Measurements from ENCODE around the gene CABS1. TPM values are rescaled to one million over a fixed set of nuclear protein-coding genes. Genes with fewer than 3 reads are reported as not detected.

CABS1 gene
- total and polyA plus RNA-seq, 2 of the 8 experiments (the other 6 are each of a cell fraction or from before 2014, with no cell fraction given), result 0.03 TPM; not detected in 1

DNA sequence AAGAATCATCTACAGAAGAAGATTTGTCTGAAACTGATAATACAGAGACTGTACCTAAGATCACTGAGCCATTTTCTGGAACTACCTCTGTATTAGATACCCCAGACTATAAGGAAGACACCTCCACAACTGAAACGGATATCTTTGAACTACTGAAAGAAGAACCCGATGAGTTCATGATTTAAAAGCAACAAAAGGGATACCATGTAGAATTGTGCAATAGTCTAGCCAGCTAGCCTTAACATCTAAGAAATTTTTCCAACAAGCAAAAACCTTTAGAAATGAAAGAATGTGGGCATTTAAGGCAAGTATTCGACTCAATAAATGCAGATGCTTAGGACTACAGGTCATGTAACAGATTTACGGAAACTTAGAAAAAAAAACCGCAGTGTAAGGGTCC, 1.3 kb downstream of the CABS1 start:
- Histone ChIP-seq H3K14ac (ENCODE audit: insufficient read length) (no peak overlapping the region), H3K56ac (replicated peaks; ENCODE audit: insufficient read length, low read depth, low read length) (no peak overlapping the region), H3K4me3 (ENCODE audit: extremely low read depth in 1 of 4, insufficient read depth in 2 of 4, low read depth in 3 of 4, low read length in 4 of 4) (no peak overlapping the region), H3K23ac (ENCODE audit: insufficient read length) (no peak overlapping the region), H3K4me1 (replicated peaks in 1 of 4; ENCODE audit: control insufficient read depth in 3 of 4, insufficient read depth in 4 of 4, low read length in 3 of 4) (no peaks in the 10 kb centered on the region), H2AFZ (ENCODE audit: low read length) (no peak overlapping the region), H3K9me3 (ENCODE audit: insufficient read depth in 2 of 2, low read depth in 1 of 2, low read length in 1 of 2) (no peaks in the 10 kb centered on the region), H2AK5ac (ENCODE audit: low read depth, low read length) (no peak overlapping the region), H4K8ac (ENCODE audit: extremely low read depth, insufficient read depth, low read length) (no peak overlapping the region), H3K36me3 (ENCODE audit: control insufficient read depth in 2 of 4, insufficient read depth in 4 of 4, low read length in 3 of 4) (no peaks in the 10 kb centered on the region), H3K4ac (replicated peaks; ENCODE audit: insufficient read length, low read depth, low read length) (no peak overlapping the region), H3K27me3 (replicated peaks in 1 of 4; ENCODE audit: control insufficient read depth in 3 of 4, extremely low read depth in 1 of 4, insufficient read depth in 3 of 4, low read length in 3 of 4) (no peaks in the 10 kb centered on the region), H3K4me2 (ENCODE audit: insufficient read depth in 1 of 2, low read depth in 2 of 2, low read length in 2 of 2) (no peak overlapping the region), H3K79me1 (ENCODE audit: low read depth, low read length) (no peaks in the 10 kb centered on the region), H4K20me1 (replicated peaks in 1 of 2; ENCODE audit: control insufficient read depth in 1 of 2, insufficient read depth in 2 of 2, low read length in 2 of 2) (no peaks in the 10 kb centered on the region), H3K9ac (replicated peaks in 1 of 4; ENCODE audit: extremely low read depth in 1 of 4, low read depth in 3 of 4, low read length in 3 of 4) (no peak overlapping the region), H3K23me2 (ENCODE audit: low read depth, low read length) (no peaks in the 10 kb centered on the region), H2BK5ac (ENCODE audit: low read depth, low read length) (no peak overlapping the region), H2BK15ac (ENCODE audit: low read length) (no peak overlapping the region), H3K27ac (ENCODE audit: low read depth, low read length) (no peak overlapping the region), H2BK12ac (ENCODE audit: low read depth, low read length) (no peak overlapping the region), H3K18ac (ENCODE audit: extremely low read depth, low read length) (no peak overlapping the region), H2BK20ac (ENCODE audit: low read length) (no peak overlapping the region), H4K91ac (replicated peaks; ENCODE audit: insufficient read length, low read length) (no peak overlapping the region), H3K79me2 (ENCODE audit: control insufficient read depth in 1 of 2, insufficient read depth in 2 of 2, low read length in 2 of 2) (no peaks in the 10 kb centered on the region), H4K5ac (ENCODE audit: insufficient read length, low read depth, low read length) (no peak overlapping the region), H2BK120ac (replicated peaks; ENCODE audit: low read depth, low read length) (no peak overlapping the region)
- DNase-seq (ENCODE audit: low read depth in 1 of 2, low spot score in 2 of 2) (no peak), FAIRE-seq (no peak)
- CTCF ChIA-PET (ENCODE audit: partially characterized antibody), result no interaction called here
- TF ChIP-seq KDM5A (IDR thresholded peaks at IDR 0.05; ENCODE audit: low read length) (no peak), HDAC6 (IDR thresholded peaks at IDR 0.05; ENCODE audit: low read depth, low read length) (no peak), NANOG (IDR thresholded peaks at IDR 0.05; ENCODE audit: insufficient read depth, low read depth, low read length, poor library complexity, severe bottlenecking) (no peak), FOSL1 (IDR thresholded peaks at IDR 0.05; ENCODE audit: insufficient read depth, low read depth, low read length) (no peak), ZNF274 (IDR thresholded peaks at IDR 0.05; ENCODE audit: borderline replicate concordance, extremely low read depth, low read length) (no peak), JUND (IDR thresholded peaks at IDR 0.05; ENCODE audit: low read length) (no peak), SIN3A (conservative IDR thresholded peaks at IDR 0.05 in 1 of 2, IDR thresholded peaks at IDR 0.05 in 1 of 2; ENCODE audit: low read depth in 1 of 2, low read length in 2 of 2) (no peak), EP300 (IDR thresholded peaks at IDR 0.05; ENCODE audit: borderline replicate concordance in 1 of 2, low read depth in 2 of 2, low read length in 2 of 2) (no peak)
- TF ChIP-seq, protein P1, sequence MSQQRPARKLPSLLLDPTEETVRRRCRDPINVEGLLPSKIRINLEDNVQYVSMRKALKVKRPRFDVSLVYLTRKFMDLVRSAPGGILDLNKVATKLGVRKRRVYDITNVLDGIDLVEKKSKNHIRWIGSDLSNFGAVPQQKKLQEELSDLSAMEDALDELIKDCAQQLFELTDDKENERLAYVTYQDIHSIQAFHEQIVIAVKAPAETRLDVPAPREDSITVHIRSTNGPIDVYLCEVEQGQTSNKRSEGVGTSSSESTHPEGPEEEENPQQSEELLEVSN (IDR thresholded peaks at IDR 0.05), result no peak
- WGBS, 2 experiments (ENCODE audit: extremely low coverage in 1 of 2, insufficient coverage in 1 of 2, insufficient read length in 1 of 2, insufficient replicate concordance in 2 of 2, low coverage in 1 of 2, low lambda C conversion rate in 2 of 2, missing lambda C conversion rate in 1 of 2), result 97% methylated on average over 5 of the region's 5 CpGs; no CpG with 5 or more reads in 1 of the 2 experiments
- POLR2A ChIA-PET (ENCODE audit: partially characterized antibody), result no interaction called here
